Vagina (tissue), 2 donors: ENCODE data around the gene TEAD4. TPM values are rescaled to one million over a fixed set of nuclear protein-coding genes. Genes with fewer than 3 reads are reported as not detected.

Experiments used
- DNase-seq, 2 donors: peaks; one replicate each; pipeline ENCODE4 v3.0.0-alpha.2; 2017; ENCODE audit errors: extremely low spot score in 2 of 2
- H3K27ac ChIP-seq: fragments of 200-600 bp; sonication (generic); one replicate; pipeline ENCODE4 v1.5.1; 2019
- H3K27me3 ChIP-seq: fragments of 200-600 bp; sonication (generic); one replicate; pipeline ENCODE4 v1.5.1; 2019
- H3K36me3 ChIP-seq, 2 donors: fragments of 200-600 bp; sonication (generic); one replicate each; pipeline ENCODE4 v1.5.1; 2017 to 2019
- H3K4me1 ChIP-seq: fragments of 200-600 bp; sonication (generic); one replicate; pipeline ENCODE4 v1.5.1; 2019
- H3K4me3 ChIP-seq, 2 donors: fragments of 200-600 bp; sonication (generic); 1 replicate in 1 of 2; 2 replicates in 1 of 2; pipeline ENCODE4 v1.5.1; 2016 to 2019
- H3K9me3 ChIP-seq: fragments of 200-600 bp; sonication (generic); one replicate; pipeline ENCODE4 v1.5.1; 2019
- POLR2A ChIP-seq, 2 donors: fragments of 450-650 bp; IDR thresholded peaks; one replicate each; pipeline ENCODE4 v1.6.1; 2017; ENCODE audit warnings: antibody characterized with exemption in 2 of 2, mild to moderate bottlenecking in 2 of 2, moderate library complexity in 2 of 2
- POLR2AphosphoS5 ChIP-seq, 2 donors: sonication (generic); formaldehyde crosslinking; IDR thresholded peaks; one replicate each; pipeline ENCODE4 v1.9.0; 2017; ENCODE audit warnings: antibody characterized with exemption in 2 of 2, mild to moderate bottlenecking in 2 of 2, low read depth in 1 of 2; ENCODE audit not compliant: insufficient read depth in 1 of 2
- intact Hi-C: fragments of 100-400 bp; cut with DNase I; formaldehyde crosslinking; loops from one replicate; pipeline ENCODE4 v1.15.1; 2023
- total RNA-seq: library from RNA; depleted of rRNA; stranded (reverse); fragments of >200 nt; gene quantifications from one replicate; pipeline ENCODE4 v1.2.3, GENCODE V29; 2016
- TF ChIP-seq, protein P1 (sequence below), 3 experiments: fragments of 450-650 bp in 2 of 3; fragments of 200-600 bp in 1 of 3; sonication (generic) in 1 of 3; IDR thresholded peaks; one replicate each; pipeline ENCODE4 v1.5.1; 2017 to 2019; ENCODE audit warnings: antibody characterized with exemption in 3 of 3, mild to moderate bottlenecking in 2 of 3, moderate library complexity in 2 of 3

The TEAD4 gene
- total RNA-seq, 1 donor from 2014 or later: 18.7 TPM

- Histone ChIP-seq H3K4me1 (peaks cover 7% of the 10 kb centered on the region), H3K36me3 (no peaks in the 10 kb centered on the region), H3K9me3 (no peaks in the 10 kb centered on the region), H3K4me3 (no peak overlapping the region), H3K27me3 (no peaks in the 10 kb centered on the region), H3K27ac (no peak overlapping the region)
- DNase-seq: no peak
- intact Hi-C loops: no loop called here
- TF ChIP-seq POLR2AphosphoS5 (IDR thresholded peaks at IDR 0.05; ENCODE audit: insufficient read depth in 1 of 2, low read depth in 1 of 2): no peak
- TF ChIP-seq, protein P1, sequence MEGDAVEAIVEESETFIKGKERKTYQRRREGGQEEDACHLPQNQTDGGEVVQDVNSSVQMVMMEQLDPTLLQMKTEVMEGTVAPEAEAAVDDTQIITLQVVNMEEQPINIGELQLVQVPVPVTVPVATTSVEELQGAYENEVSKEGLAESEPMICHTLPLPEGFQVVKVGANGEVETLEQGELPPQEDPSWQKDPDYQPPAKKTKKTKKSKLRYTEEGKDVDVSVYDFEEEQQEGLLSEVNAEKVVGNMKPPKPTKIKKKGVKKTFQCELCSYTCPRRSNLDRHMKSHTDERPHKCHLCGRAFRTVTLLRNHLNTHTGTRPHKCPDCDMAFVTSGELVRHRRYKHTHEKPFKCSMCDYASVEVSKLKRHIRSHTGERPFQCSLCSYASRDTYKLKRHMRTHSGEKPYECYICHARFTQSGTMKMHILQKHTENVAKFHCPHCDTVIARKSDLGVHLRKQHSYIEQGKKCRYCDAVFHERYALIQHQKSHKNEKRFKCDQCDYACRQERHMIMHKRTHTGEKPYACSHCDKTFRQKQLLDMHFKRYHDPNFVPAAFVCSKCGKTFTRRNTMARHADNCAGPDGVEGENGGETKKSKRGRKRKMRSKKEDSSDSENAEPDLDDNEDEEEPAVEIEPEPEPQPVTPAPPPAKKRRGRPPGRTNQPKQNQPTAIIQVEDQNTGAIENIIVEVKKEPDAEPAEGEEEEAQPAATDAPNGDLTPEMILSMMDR (IDR thresholded peaks at IDR 0.05): peak; percentile 16 to 72 (median 66)
- no peak for TF ChIP-seq POLR2A (IDR thresholded peaks at IDR 0.05)
Observed at GRCh38 chr12:2944401-2945047, 14.7 kb upstream of the TEAD4 start.

DNA sequence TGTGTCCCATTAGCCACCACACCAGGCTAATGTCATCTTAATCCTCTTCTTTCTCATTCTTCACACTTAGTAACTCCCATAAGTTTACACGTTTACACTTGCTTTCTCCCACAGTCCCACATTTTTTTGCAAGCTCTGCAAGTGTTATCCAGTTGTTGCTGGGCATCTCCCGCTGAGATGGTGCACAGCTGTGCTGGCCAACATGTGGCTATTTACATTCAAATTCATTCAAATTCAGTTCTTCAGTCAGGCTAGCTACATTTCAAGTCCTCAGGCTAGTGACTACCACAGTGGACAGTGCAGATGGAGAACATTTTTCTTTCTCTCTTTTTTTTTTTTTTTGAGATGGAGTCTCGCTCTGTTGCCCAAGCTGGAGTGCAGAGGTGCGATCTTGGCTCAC is 9.8 kb upstream of the TEAD4 start:
- no peaks in the 10 kb centered on the region for H3K36me3 ChIP-seq
- no peak for DNase-seq
- peaks cover 5% of the 10 kb centered on the region for H3K4me1 ChIP-seq
- no peak overlapping the region for H3K27ac ChIP-seq
- H3K4me3 ChIP-seq: no peak overlapping the region
- TF ChIP-seq POLR2A (IDR thresholded peaks at IDR 0.05) (no peak), POLR2AphosphoS5 (IDR thresholded peaks at IDR 0.05; ENCODE audit: insufficient read depth in 1 of 2, low read depth in 1 of 2) (no peak)
- TF ChIP-seq, protein P1 (IDR thresholded peaks at IDR 0.05): no peak
- no peaks in the 10 kb centered on the region for H3K9me3 ChIP-seq
- H3K27me3 ChIP-seq: no peaks in the 10 kb centered on the region
- intact Hi-C loops: no loop called here

- no peak for DNase-seq
- intact Hi-C loops: no loop called here
- Histone ChIP-seq H3K27ac (no peak overlapping the region), H3K4me3 (no peak overlapping the region), H3K27me3 (no peaks in the 10 kb centered on the region), H3K4me1 (peaks cover 23% of the 10 kb centered on the region), H3K36me3 (no peaks in the 10 kb centered on the region), H3K9me3 (no peaks in the 10 kb centered on the region)
- TF ChIP-seq, protein P1 (IDR thresholded peaks at IDR 0.05): no peak
- TF ChIP-seq POLR2AphosphoS5 (IDR thresholded peaks at IDR 0.05; ENCODE audit: insufficient read depth in 1 of 2, low read depth in 1 of 2) (no peak), POLR2A (IDR thresholded peaks at IDR 0.05) (no peak)
Observed at GRCh38 chr12:2955888-2956287, 3.3 kb upstream of the TEAD4 start.

DNA sequence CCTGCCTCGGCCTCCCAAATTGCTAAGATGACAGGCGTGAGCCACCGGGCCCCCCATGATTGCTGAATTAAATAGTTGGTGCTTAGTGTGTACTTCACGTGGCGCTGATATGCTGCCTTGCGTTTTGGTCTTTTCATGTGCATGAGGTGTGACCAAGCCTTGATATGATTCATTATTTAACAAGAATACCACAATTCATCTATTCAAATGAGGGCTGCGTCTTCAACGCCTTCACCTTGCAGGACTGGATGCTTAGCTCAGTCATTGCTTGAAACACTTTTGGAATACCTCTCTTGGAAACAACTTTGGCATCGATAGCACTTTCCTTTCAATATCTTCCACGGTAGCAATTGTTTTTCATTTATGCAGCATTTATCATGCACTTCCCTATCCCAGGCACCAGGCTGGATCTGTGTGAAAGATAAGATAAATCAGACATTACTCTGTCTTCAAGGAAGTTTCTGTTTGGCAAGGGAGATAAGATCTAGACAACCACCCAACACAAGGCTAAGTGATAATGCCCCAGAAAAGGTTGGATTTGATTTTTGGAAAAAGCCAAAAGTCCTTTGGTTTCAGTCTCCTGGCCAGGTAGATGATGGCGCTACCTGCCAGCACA is 1.3 kb upstream of the TEAD4 start:
- DNase-seq: no peak
- no peaks in the 10 kb centered on the region for H3K36me3 ChIP-seq
- no peak overlapping the region for H3K27ac ChIP-seq
- intact Hi-C loops: no loop called here
- peak overlapping the region; percentile 73 to 81 for H3K4me3 ChIP-seq
- no peaks in the 10 kb centered on the region for H3K27me3 ChIP-seq
- peaks cover 33% of the 10 kb centered on the region for H3K4me1 ChIP-seq
- TF ChIP-seq, protein P1 (IDR thresholded peaks at IDR 0.05): no peak
- no peak for TF ChIP-seq POLR2A (IDR thresholded peaks at IDR 0.05)
- no peak for TF ChIP-seq POLR2AphosphoS5 (IDR thresholded peaks at IDR 0.05; ENCODE audit: insufficient read depth in 1 of 2, low read depth in 1 of 2)
- no peaks in the 10 kb centered on the region for H3K9me3 ChIP-seq
